Measurements from ENCODE around the gene VSTM4.

The VSTM4 gene

GRCh38 chr10:49050906-49051305, 64.4 kb downstream of the VSTM4 start:
- no peak for DNase-seq (ENCODE audit: low read depth in 1 of 2, low spot score in 1 of 2)
- Histone ChIP-seq H3K27me3 (ENCODE audit: insufficient read depth, poor library complexity, severe bottlenecking) (peaks cover 3% of the 10 kb centered on the region), H3K4me3 (replicated peaks; ENCODE audit: insufficient read depth, low read length) (no peak overlapping the region), H3K27ac (replicated peaks) (no peak overlapping the region)
- TF ChIP-seq SPI1 (IDR thresholded peaks at IDR 0.05; ENCODE audit: borderline replicate concordance, low read depth) (no peak), CTCF (IDR thresholded peaks at IDR 0.05; ENCODE audit: insufficient read depth, low read length) (no peak), POLR2AphosphoS5 (IDR thresholded peaks at IDR 0.05; ENCODE audit: low read depth) (no peak), GABPA (IDR thresholded peaks at IDR 0.05; ENCODE audit: low read depth) (no peak), REST (IDR thresholded peaks at IDR 0.05; ENCODE audit: insufficient replicate concordance, low read depth) (no peak)

GRCh38 chr10:49050366-49050765, 65.0 kb downstream of the VSTM4 start:
- DNase-seq (ENCODE audit: low read depth in 1 of 2, low spot score in 1 of 2) = no peak
- Histone ChIP-seq H3K27me3 (ENCODE audit: insufficient read depth, poor library complexity, severe bottlenecking) (peaks cover 3% of the 10 kb centered on the region), H3K27ac (replicated peaks) (no peak overlapping the region), H3K4me3 (replicated peaks; ENCODE audit: insufficient read depth, low read length) (no peak overlapping the region)
- TF ChIP-seq GABPA (IDR thresholded peaks at IDR 0.05; ENCODE audit: low read depth) (no peak), SPI1 (IDR thresholded peaks at IDR 0.05; ENCODE audit: borderline replicate concordance, low read depth) (no peak), CTCF (IDR thresholded peaks at IDR 0.05; ENCODE audit: insufficient read depth, low read length) (no peak), REST (IDR thresholded peaks at IDR 0.05; ENCODE audit: insufficient replicate concordance, low read depth) (no peak), POLR2AphosphoS5 (IDR thresholded peaks at IDR 0.05; ENCODE audit: low read depth) (no peak)

GRCh38 chr10:49049660-49050059, 65.7 kb downstream of the VSTM4 start:
- TF ChIP-seq SPI1 (IDR thresholded peaks at IDR 0.05; ENCODE audit: borderline replicate concordance, low read depth) = no peak
- no peak for TF ChIP-seq POLR2AphosphoS5 (IDR thresholded peaks at IDR 0.05; ENCODE audit: low read depth)
- no peak for TF ChIP-seq GABPA (IDR thresholded peaks at IDR 0.05; ENCODE audit: low read depth)
- no peak for TF ChIP-seq REST (IDR thresholded peaks at IDR 0.05; ENCODE audit: insufficient replicate concordance, low read depth)
- TF ChIP-seq CTCF (IDR thresholded peaks at IDR 0.05; ENCODE audit: insufficient read depth, low read length) = no peak
- no peak overlapping the region for H3K27ac ChIP-seq (replicated peaks)
- peaks cover 3% of the 10 kb centered on the region for H3K27me3 ChIP-seq (ENCODE audit: insufficient read depth, poor library complexity, severe bottlenecking)
- no peak for DNase-seq (ENCODE audit: low read depth in 1 of 2, low spot score in 1 of 2)
- H3K4me3 ChIP-seq (replicated peaks; ENCODE audit: insufficient read depth, low read length) = no peak overlapping the region

Measured in HL-60 (cell line).